Stomach smooth muscle (tissue), 2 donors: Measurements from ENCODE around the gene PPP2R2B.

Experiments
- H3K27ac ChIP-seq: one replicate; pipeline ENCODE4 v1.7.0; 2013; ENCODE audit warnings: mild to moderate bottlenecking, low read length, inconsistent platforms
- H3K27me3 ChIP-seq, 2 donors: one replicate each; pipeline ENCODE4 v1.7.0; 2013; ENCODE audit warnings: low read length in 2 of 2; ENCODE audit not compliant: insufficient read depth in 2 of 2, control insufficient read depth in 1 of 2
- H3K36me3 ChIP-seq, 2 donors: one replicate each; pipeline ENCODE4 v1.7.0; 2013; ENCODE audit warnings: low read length in 2 of 2; ENCODE audit not compliant: control insufficient read depth in 2 of 2, insufficient read depth in 2 of 2
- H3K4me1 ChIP-seq: one replicate; pipeline ENCODE4 v1.7.0; 2013; ENCODE audit warnings: low read length; ENCODE audit not compliant: control insufficient read depth, insufficient read depth
- H3K4me3 ChIP-seq, 2 donors: one replicate each; pipeline ENCODE4 v1.7.0; 2013; ENCODE audit warnings: low read length in 2 of 2
- H3K9ac ChIP-seq, 2 donors: one replicate each; pipeline ENCODE4 v1.7.0; 2013; ENCODE audit warnings: low read length in 2 of 2, mild to moderate bottlenecking in 1 of 2
- H3K9me3 ChIP-seq, 2 donors: one replicate each; pipeline ENCODE4 v1.7.0; 2013; ENCODE audit warnings: low read length in 2 of 2; ENCODE audit not compliant: control insufficient read depth in 2 of 2
- donor health status: healthy.
- donor health status: Pancreatic carcinoma.

The PPP2R2B gene

DNA sequence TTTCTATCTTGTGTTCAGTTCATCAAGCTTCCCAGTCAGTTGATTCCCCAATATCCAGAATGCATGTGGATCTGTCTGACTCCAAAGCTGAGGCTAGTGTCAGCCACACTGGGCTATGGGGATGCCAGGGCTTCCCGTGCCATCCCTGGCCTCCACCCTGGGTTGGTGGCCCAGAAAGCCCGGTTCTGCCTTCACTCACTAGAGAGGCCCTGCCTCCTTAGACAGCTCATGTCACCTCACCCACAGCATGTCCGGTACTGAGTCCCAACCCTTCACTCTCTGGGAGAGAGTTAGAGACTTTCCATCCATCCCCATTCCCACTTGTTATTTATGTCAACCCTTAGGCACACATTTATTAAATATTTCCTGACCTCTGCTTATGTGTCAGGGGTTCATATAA, 243.1 kb downstream of the PPP2R2B start:
- Histone ChIP-seq H3K4me3 (no peak overlapping the region), H3K4me1 (no peaks in the 10 kb centered on the region), H3K36me3 (no peaks in the 10 kb centered on the region), H3K27me3 (no peaks in the 10 kb centered on the region), H3K27ac (no peak overlapping the region), H3K9me3 (peaks cover 0 to 2% of the 10 kb centered on the region in 2 donors), H3K9ac (no peak overlapping the region)

DNA sequence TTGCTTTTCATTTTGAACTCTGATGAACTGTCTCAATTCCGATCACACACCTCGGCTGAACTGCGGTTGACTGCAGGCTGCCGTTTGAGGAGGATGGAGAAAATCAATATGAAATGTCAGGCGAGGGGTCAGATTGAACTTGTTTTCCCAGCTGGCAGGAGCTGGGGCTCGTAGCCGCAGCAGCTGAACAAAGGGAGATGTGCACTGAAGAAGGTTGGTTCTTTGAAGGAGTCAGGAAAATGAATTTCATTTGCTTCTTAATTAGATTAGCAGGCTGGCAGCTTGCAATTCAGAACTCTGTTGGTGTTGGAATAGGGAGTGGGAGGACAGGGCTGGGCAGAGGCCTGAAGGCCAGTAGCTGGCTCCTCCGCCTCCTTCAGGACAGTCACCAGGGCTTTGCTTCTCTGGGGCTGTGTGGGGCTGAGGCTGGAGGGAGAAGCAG, 245.2 kb downstream of the PPP2R2B start:
- H3K27me3 ChIP-seq, result no peaks in the 10 kb centered on the region
- peaks cover 0 to 2% of the 10 kb centered on the region in 2 donors for H3K9me3 ChIP-seq
- no peaks in the 10 kb centered on the region for H3K4me1 ChIP-seq
- no peak overlapping the region for H3K9ac ChIP-seq
- H3K36me3 ChIP-seq, result no peaks in the 10 kb centered on the region
- no peak overlapping the region for H3K4me3 ChIP-seq
- no peak overlapping the region for H3K27ac ChIP-seq

DNA sequence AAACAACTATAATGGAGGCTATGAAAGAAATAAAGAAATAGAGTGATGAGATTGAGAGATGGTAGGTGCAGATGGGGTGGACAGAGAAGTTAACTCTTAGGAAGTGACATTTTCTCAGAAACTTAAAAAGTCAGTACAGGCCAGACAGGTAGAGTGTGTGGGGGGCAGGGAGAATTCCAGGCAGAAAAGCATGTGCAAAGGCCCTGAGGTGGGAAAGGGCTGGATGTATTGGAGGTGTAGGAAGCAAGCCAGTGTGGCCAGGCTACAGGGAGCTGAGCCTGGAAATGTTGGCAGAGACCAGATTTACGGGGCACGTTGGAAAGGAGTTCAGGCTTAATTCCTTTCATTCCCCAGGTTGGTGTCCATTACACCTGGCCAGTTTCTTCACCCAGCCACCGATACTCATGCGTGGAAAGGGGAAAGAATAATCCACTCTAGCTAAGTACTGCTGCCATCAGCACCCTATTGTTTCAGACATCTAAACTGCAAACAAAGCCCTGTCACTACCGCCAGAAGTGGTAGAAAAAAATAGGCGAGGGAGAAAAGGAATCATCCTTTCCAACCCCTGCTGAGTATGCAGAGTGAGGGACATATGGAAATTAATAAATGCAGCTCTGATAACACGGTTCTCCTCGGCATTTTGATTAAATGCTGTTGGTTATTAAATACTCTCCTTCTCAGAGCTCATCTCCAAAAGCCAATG, 245.8 kb downstream of the PPP2R2B start:
- Histone ChIP-seq H3K4me1 (no peaks in the 10 kb centered on the region), H3K27me3 (no peaks in the 10 kb centered on the region), H3K9ac (no peak overlapping the region), H3K36me3 (no peaks in the 10 kb centered on the region), H3K9me3 (peaks cover 0 to 2% of the 10 kb centered on the region in 2 donors), H3K27ac (no peak overlapping the region), H3K4me3 (no peak overlapping the region)

DNA sequence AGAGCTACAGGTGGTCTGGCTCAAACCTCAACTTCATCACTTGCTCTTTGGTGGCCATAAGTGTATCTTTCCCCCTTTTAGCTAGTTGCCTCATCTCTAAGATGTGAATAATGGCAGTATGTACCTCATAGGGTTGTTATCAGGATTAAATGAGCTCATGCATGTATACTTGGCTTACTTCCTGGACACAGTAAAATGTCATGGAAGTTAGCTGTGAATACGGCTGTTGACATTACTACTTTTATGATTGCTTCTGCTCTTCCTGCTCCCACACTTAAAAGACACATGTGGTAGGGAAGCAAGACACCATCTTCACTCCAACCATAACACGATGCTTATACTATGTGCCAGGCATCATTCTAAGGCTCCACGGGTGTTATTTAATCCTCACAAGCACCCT, 248.1 kb downstream of the PPP2R2B start:
- no peaks in the 10 kb centered on the region for H3K36me3 ChIP-seq
- H3K27ac ChIP-seq, result no peak overlapping the region
- no peak overlapping the region for H3K9ac ChIP-seq
- H3K9me3 ChIP-seq, result peaks cover 0 to 10% of the 10 kb centered on the region in 2 donors
- no peak overlapping the region for H3K4me3 ChIP-seq
- H3K4me1 ChIP-seq, result no peaks in the 10 kb centered on the region
- H3K27me3 ChIP-seq, result no peaks in the 10 kb centered on the region

DNA sequence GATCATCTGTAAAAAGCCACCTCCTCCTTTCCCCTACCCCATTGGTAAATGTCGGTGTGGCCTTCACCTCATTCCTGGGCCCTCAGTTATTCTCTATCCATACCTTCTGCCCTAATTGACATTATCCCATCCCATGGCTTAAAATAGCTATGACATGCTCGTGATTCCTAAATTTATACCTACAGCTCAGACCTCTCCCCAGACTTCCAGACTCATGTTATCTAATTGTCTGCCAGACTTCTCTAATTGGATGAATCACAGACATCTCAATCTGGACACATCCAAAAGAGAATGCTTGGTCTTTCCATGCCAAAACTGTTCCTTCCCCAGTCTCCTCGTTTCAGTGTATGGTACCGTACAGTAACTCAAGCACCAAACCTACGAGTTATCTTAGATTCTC, 249.6 kb downstream of the PPP2R2B start:
- Histone ChIP-seq H3K27ac (no peak overlapping the region), H3K9me3 (peaks cover 0 to 11% of the 10 kb centered on the region in 2 donors), H3K27me3 (no peaks in the 10 kb centered on the region), H3K4me3 (no peak overlapping the region), H3K36me3 (no peaks in the 10 kb centered on the region), H3K9ac (no peak overlapping the region), H3K4me1 (no peaks in the 10 kb centered on the region)

DNA sequence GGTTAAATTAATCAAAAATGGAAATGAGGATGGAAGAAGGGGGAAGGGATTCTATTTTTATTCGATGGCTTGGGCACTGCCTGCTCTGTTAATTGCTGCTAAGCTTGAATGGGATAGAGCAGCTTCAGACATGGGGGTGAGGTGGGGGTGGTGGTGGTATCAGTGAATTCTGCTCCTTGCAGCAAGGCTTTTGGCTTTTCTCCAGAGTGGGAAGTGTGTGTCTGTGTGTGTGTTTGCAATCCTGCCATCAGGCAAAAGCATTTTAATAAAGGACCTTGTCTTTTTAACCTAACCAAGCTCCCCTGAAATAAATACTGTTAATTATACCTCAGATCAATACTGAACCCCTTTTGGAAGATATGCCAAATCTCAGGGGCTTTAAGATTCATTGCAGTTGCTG, 251.6 kb downstream of the PPP2R2B start:
- peaks cover 0 to 11% of the 10 kb centered on the region in 2 donors for H3K9me3 ChIP-seq
- no peak overlapping the region for H3K4me3 ChIP-seq
- no peaks in the 10 kb centered on the region for H3K27me3 ChIP-seq
- H3K9ac ChIP-seq, result no peak overlapping the region
- H3K36me3 ChIP-seq, result no peaks in the 10 kb centered on the region
- H3K27ac ChIP-seq, result no peak overlapping the region
- no peaks in the 10 kb centered on the region for H3K4me1 ChIP-seq

DNA sequence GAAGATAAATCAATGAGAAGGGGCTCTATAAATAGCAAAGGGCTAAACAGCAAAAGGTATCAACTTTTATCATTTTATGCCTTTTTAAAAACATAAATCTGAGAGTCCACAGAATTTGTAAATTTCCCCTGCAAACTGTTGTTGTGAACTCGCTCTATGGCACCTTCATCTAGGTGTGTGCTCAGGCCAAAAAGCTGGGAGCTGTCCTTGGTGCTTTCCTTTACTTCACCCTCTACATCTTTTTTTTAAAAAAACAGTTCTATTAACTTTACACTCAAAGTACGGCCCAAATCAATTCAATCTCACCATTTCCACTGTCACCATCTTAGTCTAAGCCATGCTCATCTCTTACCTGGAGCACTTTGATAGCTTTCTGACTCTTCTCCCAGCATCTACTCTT, 254.4 kb downstream of the PPP2R2B start:
- Histone ChIP-seq H3K9me3 (peaks cover 0 to 9% of the 10 kb centered on the region in 2 donors), H3K4me1 (no peaks in the 10 kb centered on the region), H3K9ac (no peak overlapping the region), H3K27me3 (no peaks in the 10 kb centered on the region), H3K36me3 (no peaks in the 10 kb centered on the region), H3K27ac (no peak overlapping the region), H3K4me3 (no peak overlapping the region)

DNA sequence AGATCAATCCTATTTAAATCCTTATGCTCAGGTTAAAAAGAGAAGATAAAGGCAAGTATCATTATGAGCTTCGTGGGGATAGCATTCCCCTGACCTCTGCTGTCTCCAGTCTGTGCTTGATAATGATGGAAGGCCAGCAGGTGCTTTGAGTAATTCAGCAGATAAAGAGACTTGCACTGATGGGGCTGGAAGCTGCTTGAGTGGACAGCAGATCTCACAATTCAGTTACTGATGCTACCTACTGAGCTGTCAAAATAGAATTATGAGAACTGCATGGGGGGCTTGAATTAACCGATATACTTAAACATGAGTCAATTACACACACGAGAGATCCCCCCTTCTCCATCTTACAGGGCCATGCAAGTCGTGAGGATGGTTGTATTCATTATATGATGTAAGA, 254.9 kb downstream of the PPP2R2B start:
- peaks cover 0 to 9% of the 10 kb centered on the region in 2 donors for H3K9me3 ChIP-seq
- no peak overlapping the region for H3K4me3 ChIP-seq
- no peaks in the 10 kb centered on the region for H3K27me3 ChIP-seq
- H3K27ac ChIP-seq, result no peak overlapping the region
- no peaks in the 10 kb centered on the region for H3K36me3 ChIP-seq
- no peak overlapping the region for H3K9ac ChIP-seq
- H3K4me1 ChIP-seq, result no peaks in the 10 kb centered on the region

DNA sequence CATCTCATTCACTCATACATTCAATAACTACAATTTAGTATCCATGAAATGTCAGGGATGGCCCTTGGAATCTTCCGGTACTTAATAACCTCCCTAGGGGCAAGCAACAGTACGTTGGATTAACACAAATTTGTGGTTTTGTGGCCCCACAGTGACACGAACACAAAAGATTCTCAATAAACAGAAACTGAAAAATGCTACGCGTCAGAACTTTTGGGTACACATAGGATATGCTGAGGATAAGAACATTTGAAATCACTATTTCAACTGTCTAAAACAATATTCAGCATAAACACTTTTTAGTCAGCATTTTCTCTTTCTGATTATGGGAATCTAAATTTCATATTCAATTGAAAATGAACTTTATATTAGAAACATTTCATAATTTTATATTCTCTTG, 255.5 kb downstream of the PPP2R2B start:
- Histone ChIP-seq H3K9me3 (peaks cover 0 to 9% of the 10 kb centered on the region in 2 donors), H3K27me3 (no peaks in the 10 kb centered on the region), H3K36me3 (no peaks in the 10 kb centered on the region), H3K4me1 (no peaks in the 10 kb centered on the region), H3K4me3 (no peak overlapping the region), H3K27ac (no peak overlapping the region), H3K9ac (no peak overlapping the region)

DNA sequence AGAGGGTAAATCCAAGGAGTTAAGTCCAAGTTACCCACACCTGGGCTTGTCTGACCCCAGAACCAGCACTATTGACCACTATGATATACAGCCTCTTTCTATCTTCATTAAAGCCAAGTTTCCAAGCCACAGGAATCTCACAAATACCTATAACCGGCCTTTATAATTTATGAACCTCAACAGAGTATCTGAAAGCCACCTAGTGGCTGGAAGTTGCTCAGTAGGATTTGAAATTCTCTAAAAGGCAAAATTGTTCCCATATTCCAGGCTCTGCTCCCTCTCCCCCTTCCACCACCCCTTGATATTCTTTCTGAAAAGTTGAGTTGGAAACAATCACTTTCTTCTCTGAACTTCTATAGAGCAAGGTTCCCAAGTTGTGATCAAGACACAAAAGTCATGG, 256.2 kb downstream of the PPP2R2B start:
- Histone ChIP-seq H3K9me3 (peaks cover 0 to 9% of the 10 kb centered on the region in 2 donors), H3K27ac (no peak overlapping the region), H3K36me3 (no peaks in the 10 kb centered on the region), H3K4me1 (no peaks in the 10 kb centered on the region), H3K4me3 (no peak overlapping the region), H3K9ac (no peak overlapping the region), H3K27me3 (no peaks in the 10 kb centered on the region)

DNA sequence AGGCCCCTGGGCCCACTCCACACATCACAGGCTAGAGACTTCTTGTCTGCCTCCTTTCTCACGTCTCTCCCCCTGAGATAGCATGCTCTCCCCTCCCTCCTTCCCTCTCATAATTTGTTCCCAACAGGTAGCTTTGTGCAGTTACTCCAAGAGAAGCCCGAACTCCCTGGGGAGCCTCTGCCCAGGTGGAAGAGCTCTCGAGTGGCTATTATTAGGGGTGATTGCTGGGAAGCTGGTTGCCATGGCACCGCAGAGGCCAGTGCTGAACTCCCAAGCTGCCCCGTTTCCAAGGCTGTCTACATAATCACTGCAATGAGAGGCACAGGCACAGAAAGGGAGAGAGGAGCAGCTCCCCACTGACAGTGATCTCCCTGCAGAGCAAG, 257.9 kb downstream of the PPP2R2B start:
- H3K9ac ChIP-seq, result no peak overlapping the region

More for the DNA sequence above, 257.9 kb downstream of the PPP2R2B start:
- Histone ChIP-seq H3K27me3 (no peaks in the 10 kb centered on the region), H3K27ac (no peak overlapping the region), H3K9me3 (peaks cover 0 to 3% of the 10 kb centered on the region in 2 donors), H3K4me3 (no peak overlapping the region), H3K4me1 (no peaks in the 10 kb centered on the region), H3K36me3 (no peaks in the 10 kb centered on the region)
